B cell (primary cell): ENCODE data around the gene ITGA2B. TPM values are rescaled to one million over a fixed set of nuclear protein-coding genes. Genes with fewer than 3 reads are reported as not detected.

ENCODE experiments used
- ATAC-seq: fragments of 200-7000 bp; cut with Tn5 transposase; one replicate; pipeline ENCODE4 v1.10.0; 2021; ENCODE audit warnings: low read depth, mild to moderate bottlenecking, moderate number of reproducible peaks, moderate library complexity
- CTCF ChIA-PET: fragments of 350-600 bp; sonication (Branson Sonifier 250); formaldehyde crosslinking; loops from one replicate; lab custom pipeline; 2021; ENCODE audit warnings: antibody characterized with exemption, inconsistent platforms; lab: Charles Lee
- POLR2A ChIA-PET: fragments of 350-600 bp; sonication (Branson Sonifier 250); formaldehyde crosslinking; loops from one replicate; lab custom pipeline; 2021; ENCODE audit warnings: antibody characterized with exemption; lab: Charles Lee
- DNase-seq: peaks from one replicate; pipeline ENCODE4 v3.0.0; 2013
- H2AFZ ChIP-seq: 2 replicates; pipeline ENCODE4 v1.6.1; 2012; ENCODE audit warnings: mild to moderate bottlenecking, low read depth, low read length; ENCODE audit not compliant: insufficient read depth, poor library complexity, severe bottlenecking
- H3K27ac ChIP-seq, 2 donors: 1 replicate in 1 of 2; 2 replicates in 1 of 2; pipeline ENCODE4 v1.5.1; 2012 to 2013; ENCODE audit warnings: low read length in 2 of 2, mild to moderate bottlenecking in 2 of 2, moderate library complexity in 1 of 2
- H3K27me3 ChIP-seq, 4 experiments: fragments of 200-600 bp in 1 of 4; sonication (generic) in 1 of 4; replicated peaks in 1 of 4; 1 replicate in 2 of 4; 2 replicates in 2 of 4; pipeline versions ENCODE4 v1.6.1 to v1.7.0; 2013 to 2016; ENCODE audit warnings: low read length in 3 of 4, mild to moderate bottlenecking in 2 of 4, mixed read lengths in 1 of 4, moderate library complexity in 1 of 4; ENCODE audit not compliant: insufficient read depth in 4 of 4, control insufficient read depth in 3 of 4; ENCODE audit errors: control extremely low read depth in 1 of 4
- H3K36me3 ChIP-seq, 2 experiments: replicated peaks in 1 of 2; 1 replicate in 1 of 2; 2 replicates in 1 of 2; pipeline versions ENCODE4 v1.6.1 to v1.7.1; 2013; ENCODE audit warnings: low read length in 1 of 2; ENCODE audit not compliant: insufficient read depth in 2 of 2, control insufficient read depth in 1 of 2; ENCODE audit errors: control extremely low read depth in 1 of 2, extremely low read depth in 1 of 2
- H3K4me1 ChIP-seq, 2 donors: fragments of 200-600 bp in 1 of 2; sonication (generic) in 1 of 2; 1 replicate in 1 of 2; 2 replicates in 1 of 2; pipeline versions ENCODE4 v1.5.1 to v1.6.1; 2013 to 2017; ENCODE audit warnings: low read length in 2 of 2; ENCODE audit not compliant: control insufficient read depth in 2 of 2, insufficient read depth in 2 of 2
- H3K4me2 ChIP-seq: replicated peaks from 2 replicates; pipeline ENCODE3; 2012; ENCODE audit warnings: mild to moderate bottlenecking, low read depth, low read length; ENCODE audit not compliant: poor library complexity, severe bottlenecking
- H3K4me3 ChIP-seq, 5 experiments: fragments of 200-600 bp in 1 of 5; sonication (generic) in 1 of 5; 1 replicate in 3 of 5; 2 replicates in 2 of 5; pipeline versions ENCODE4 v1.5.1 to v1.7.0; 2011 to 2016; ENCODE audit warnings: low read length in 4 of 5, mild to moderate bottlenecking in 4 of 5, low read depth in 2 of 5, control low read depth in 1 of 5, moderate library complexity in 1 of 5; ENCODE audit not compliant: insufficient read depth in 1 of 5; ENCODE audit errors: control extremely low read depth in 1 of 5, extremely low read depth in 1 of 5
- H3K79me2 ChIP-seq: fragments of 200-600 bp; sonication (generic); one replicate; pipeline ENCODE4 v1.6.0; 2016; ENCODE audit warnings: low read length; ENCODE audit not compliant: control insufficient read depth, insufficient read depth
- H3K9ac ChIP-seq: fragments of 200-600 bp; sonication (generic); 2 replicates; pipeline ENCODE4 v1.6.1; 2017; ENCODE audit warnings: mild to moderate bottlenecking, low read length, moderate library complexity
- H3K9me3 ChIP-seq, 3 donors: one replicate each; pipeline versions ENCODE4 v1.6.1 to v1.7.1; 2013; ENCODE audit warnings: low read length in 2 of 3; ENCODE audit not compliant: control insufficient read depth in 2 of 3, insufficient read depth in 1 of 3; ENCODE audit errors: control extremely low read depth in 1 of 3
- H4K20me1 ChIP-seq: 2 replicates; pipeline ENCODE4 v1.6.0; 2012; ENCODE audit warnings: mild to moderate bottlenecking, low read length; ENCODE audit not compliant: insufficient read depth, control insufficient read depth, poor library complexity, severe bottlenecking
- H3K27ac Mint-ChIP-seq: one replicate; pipeline ENCODE4 v1.8.0; 2021; ENCODE audit warnings: mixed read lengths
- H3K27me3 Mint-ChIP-seq: one replicate; pipeline ENCODE4 v1.8.0; 2021; ENCODE audit warnings: mixed read lengths
- H3K4me1 Mint-ChIP-seq: one replicate; pipeline ENCODE4 v1.8.0; 2021; ENCODE audit warnings: mixed read lengths
- H3K4me3 Mint-ChIP-seq: one replicate; pipeline ENCODE4 v1.8.0; 2021; ENCODE audit warnings: mixed read lengths
- H3K9me3 Mint-ChIP-seq: one replicate; pipeline ENCODE4 v1.8.0; 2022; ENCODE audit warnings: mixed read lengths; ENCODE audit not compliant: insufficient read depth
- CTCF ChIP-seq: fragments of 200-600 bp; IDR thresholded peaks from one replicate; pipeline ENCODE4 v1.8.0; 2022; ENCODE audit warnings: antibody characterized with exemption, mild to moderate bottlenecking
- EZH2 ChIP-seq: IDR thresholded peaks from 2 replicates; pipeline ENCODE4 v1.6.1; 2012; ENCODE audit warnings: borderline replicate concordance, low read depth, mild to moderate bottlenecking, moderate library complexity, low read length; ENCODE audit not compliant: insufficient read depth, poor library complexity, severe bottlenecking
- WGBS: methylation state at CpG from one replicate; pipeline ENCODE4 v1.1.5; 2013; ENCODE audit warnings: missing lambda C conversion rate; ENCODE audit not compliant: insufficient coverage; 5-methylcytosine and 5-hydroxymethylcytosine counted together
- intact Hi-C: fragments of 100-400 bp; cut with micrococcal nuclease; formaldehyde crosslinking; loops from one replicate; pipeline ENCODE4 v1.10.0; 2022
- polyA plus RNA-seq: library from polyadenylated mRNA; depleted of rRNA; stranded (reverse); fragments of >200 nt; gene quantifications from 2 replicates; pipeline ENCODE4 v1.2.3, GENCODE V29; 2012
- total RNA-seq, 2 donors: library from RNA; stranded (reverse); fragments of 120-200 nt in 1 of 2; gene quantifications; 1 replicate in 1 of 2; 2 replicates in 1 of 2; pipeline versions ENCODE4 v1.2.3 to v1.2.4, GENCODE V29; 2013 to 2022

Gene ITGA2B
- total and polyA plus RNA-seq, 2 donors (not counting 1 experiment from before 2014, with no cell fraction given), result 0.15 to 0.20 TPM

- Histone ChIP-seq H3K4me2 (peak overlapping the region; percentile 90), H3K36me3 (peaks cover 0 to 40% of the 10 kb centered on the region in 2 experiments), H3K4me3 (peak overlapping the region in 3 of 5 experiments; percentile 44 to 56 (median 55)), H4K20me1 (peaks cover 36% of the 10 kb centered on the region), H3K4me1 (peaks cover 10 to 19% of the 10 kb centered on the region in 2 donors), H2AFZ (peak overlapping the region; percentile 51), H3K79me2 (no peaks in the 10 kb centered on the region), H3K9ac (peak overlapping the region; percentile 48), H3K9me3 (no peaks in the 10 kb centered on the region), H3K27me3 (no peaks in the 10 kb centered on the region), H3K27ac (no peak overlapping the region)
- intact Hi-C loops, result loop anchor here (1.0 to 5.0 kb wide), 3 partner anchors 9 to 412 kb away; partner anchors contain the start of genes FAM171A2, GRN and PPY
- H3K4me1 Mint-ChIP-seq, result peaks cover 14% of the 10 kb centered on the region
- ChIA-PET CTCF (interaction anchor here (0.6 to 10.1 kb wide), 23 partner anchors 8 to 410 kb away, joined by 3 to 117 read pairs (median 6); partner anchors contain the start of genes FAM171A2, GRN, HDAC5 and SLC25A39), POLR2A (interaction anchor here (0.5 to 2.4 kb wide), 10 partner anchors 8 to 869 kb away, joined by 3 to 11 read pairs (median 4); partner anchors contain the start of genes ATXN7L3, G6PC3, GRN and SLC25A39)
- peak overlapping the region; percentile 37 for H3K27ac Mint-ChIP-seq
- H3K4me3 Mint-ChIP-seq, result peak overlapping the region; percentile 75
- peak; percentile 56 for DNase-seq
- no peaks in the 10 kb centered on the region for H3K9me3 Mint-ChIP-seq
- TF ChIP-seq EZH2, result no peak
- TF ChIP-seq CTCF, result no peak
- WGBS, result 20% methylated on average over 98 of the region's 98 CpGs
- no peaks in the 10 kb centered on the region for H3K27me3 Mint-ChIP-seq
- ATAC-seq, result peak; percentile 14
Measured at GRCh38 chr17:44353672-44354331, 35.6 kb downstream of the ITGA2B start.
